Activated naive CD4-positive, alpha-beta T cell treated with anti-CD3 and anti-CD28 coated beads, Interleukin-2, amount 10 ng/mL, durations not matched to agents 7 days and 5 days (primary cell): ENCODE results near the gene SIPA1L3.

Experiments used
- CTCF ChIA-PET: fragments of 350-600 bp; sonication (Branson Sonifier 250); formaldehyde crosslinking; loops from one replicate; lab custom pipeline; 2021; ENCODE audit warnings: antibody characterized with exemption; lab: Charles Lee
- DNase-seq: peaks from one replicate; pipeline ENCODE4 v3.0.0-alpha.2; 2020
- H3K27ac Mint-ChIP-seq: one replicate; pipeline ENCODE4 v1.8.0; 2021; ENCODE audit warnings: mild to moderate bottlenecking, moderate library complexity, mixed read lengths
- H3K27me3 Mint-ChIP-seq: one replicate; pipeline ENCODE4 v1.8.0; 2021; ENCODE audit warnings: mild to moderate bottlenecking, mixed read lengths
- H3K36me3 Mint-ChIP-seq: one replicate; pipeline ENCODE4 v1.8.0; 2021; ENCODE audit warnings: mixed read lengths
- H3K4me1 Mint-ChIP-seq: one replicate; pipeline ENCODE4 v1.8.0; 2021; ENCODE audit warnings: mixed read lengths
- H3K4me3 Mint-ChIP-seq: one replicate; pipeline ENCODE4 v1.8.0; 2021; ENCODE audit warnings: mild to moderate bottlenecking, moderate library complexity, mixed read lengths
- H3K9me3 Mint-ChIP-seq: one replicate; pipeline ENCODE4 v1.8.0; 2021; ENCODE audit warnings: mixed read lengths

Gene SIPA1L3

DNA sequence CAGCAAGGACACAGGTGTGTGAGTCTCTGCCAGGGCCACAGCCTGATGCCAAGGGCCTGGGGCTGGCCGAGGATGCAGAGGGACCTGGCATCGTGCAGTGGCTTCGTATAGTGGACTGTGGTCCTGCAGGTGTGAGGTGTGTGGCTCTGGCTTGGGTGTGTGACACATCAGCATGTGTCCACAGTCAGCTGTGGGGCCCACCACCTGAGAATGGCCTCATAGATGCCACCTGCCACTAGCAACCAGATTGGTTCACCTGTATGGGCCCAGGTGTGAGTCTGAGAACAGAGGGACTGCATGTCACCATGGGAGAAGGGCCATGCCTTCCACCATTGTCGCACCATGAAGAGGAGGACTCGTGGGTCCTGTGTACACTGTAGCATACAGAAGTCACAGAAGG lies 346.8 kb downstream of the SIPA1L3 start:
- Mint-ChIP-seq H3K36me3 (no peaks in the 10 kb centered on the region), H3K27ac (no peak overlapping the region), H3K9me3 (no peaks in the 10 kb centered on the region), H3K27me3 (peaks cover 59% of the 10 kb centered on the region), H3K4me1 (peaks cover 8% of the 10 kb centered on the region), H3K4me3 (no peak overlapping the region)
- CTCF ChIA-PET = interaction anchor here (3.1 kb wide), 1 partner anchor 10 kb away, joined by 8 read pairs; no protein-coding TSS in a partner anchor
- DNase-seq = no peak

DNA sequence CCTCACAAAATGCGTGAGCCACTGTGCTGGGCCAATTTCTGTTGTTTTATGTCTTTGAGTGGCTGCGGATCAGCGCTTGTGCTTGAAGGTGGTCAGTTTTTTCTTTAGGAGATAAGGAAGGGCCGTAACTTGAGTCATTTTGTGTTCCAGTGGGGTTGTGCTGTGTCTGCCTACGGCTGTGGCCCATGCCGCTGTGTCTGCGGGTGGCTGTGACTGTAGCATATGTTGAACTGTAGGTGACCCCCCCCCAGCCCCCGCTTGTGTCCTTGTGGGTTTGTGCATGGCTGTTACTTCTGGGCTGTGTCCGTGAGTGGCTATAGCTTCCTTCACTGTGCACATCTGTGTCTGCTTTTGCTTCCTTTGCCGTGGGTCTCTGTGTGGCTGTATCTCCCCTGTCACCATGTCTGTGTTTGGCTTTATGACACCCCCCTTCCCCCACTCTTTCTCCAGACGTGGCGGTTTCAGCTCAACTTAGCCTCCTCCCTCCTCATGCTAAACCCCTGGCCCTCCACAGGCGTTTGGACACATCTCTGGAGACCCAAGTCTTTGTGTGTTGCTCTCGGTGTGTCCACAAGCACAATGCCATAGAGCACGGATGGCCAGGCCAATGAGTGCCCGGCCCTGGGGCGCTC lies 348.5 kb downstream of the SIPA1L3 start:
- CTCF ChIA-PET = interaction anchor here (0.9 to 1.6 kb wide), 4 partner anchors 11 to 1283 kb away, joined by 3 to 6 read pairs (median 4); no protein-coding TSS in a partner anchor
- peaks cover 8% of the 10 kb centered on the region for H3K4me1 Mint-ChIP-seq
- no peaks in the 10 kb centered on the region for H3K9me3 Mint-ChIP-seq
- H3K36me3 Mint-ChIP-seq = no peaks in the 10 kb centered on the region
- DNase-seq = no peak
- H3K4me3 Mint-ChIP-seq = no peak overlapping the region
- H3K27me3 Mint-ChIP-seq = peaks cover 62% of the 10 kb centered on the region
- no peak overlapping the region for H3K27ac Mint-ChIP-seq
